Progenitor cell of endocrine pancreas (in vitro differentiated cells): Measurements from ENCODE around the gene ASIC1. TPM values are rescaled to one million over a fixed set of nuclear protein-coding genes. Genes with fewer than 3 reads are reported as not detected.

Experiments
- DNase-seq: peaks from one replicate; pipeline ENCODE4 v3.0.0; 2021; ENCODE audit warnings: low spot score; ENCODE audit not compliant: unreplicated experiment
- H3K27ac Mint-ChIP-seq: 2 replicates; pipeline ENCODE4 v1.8.0; 2021; ENCODE audit warnings: mild to moderate bottlenecking, moderate library complexity, mixed read lengths
- H3K27me3 Mint-ChIP-seq: 2 replicates; pipeline ENCODE4 v1.8.0; 2021; ENCODE audit warnings: mixed read lengths
- H3K36me3 Mint-ChIP-seq: 2 replicates; pipeline ENCODE4 v1.8.0; 2022; ENCODE audit warnings: mixed read lengths; ENCODE audit not compliant: insufficient read depth
- H3K4me1 Mint-ChIP-seq: 2 replicates; pipeline ENCODE4 v1.8.0; 2021; ENCODE audit warnings: low read depth, mixed read lengths
- H3K4me3 Mint-ChIP-seq: 2 replicates; pipeline ENCODE4 v1.8.0; 2021; ENCODE audit warnings: low read depth, mild to moderate bottlenecking, moderate library complexity, mixed read lengths
- H3K9me3 Mint-ChIP-seq: 2 replicates; pipeline ENCODE4 v1.8.0; 2021; ENCODE audit warnings: low read depth, mixed read lengths
- total RNA-seq: library from RNA; stranded (reverse); gene quantifications from 2 replicates; pipeline ENCODE4 v1.2.1, GENCODE V29; 2021
- TF ChIP-seq, protein P1 (sequence below): fragments of 200-600 bp; sonication (generic); IDR thresholded peaks from one replicate; pipeline ENCODE4 v1.5.0; 2021; ENCODE audit warnings: antibody characterized with exemption, mild to moderate bottlenecking; ENCODE audit not compliant: unreplicated experiment

Gene ASIC1
- total RNA-seq, 1 donor from 2014 or later = 5.2 TPM

DNA sequence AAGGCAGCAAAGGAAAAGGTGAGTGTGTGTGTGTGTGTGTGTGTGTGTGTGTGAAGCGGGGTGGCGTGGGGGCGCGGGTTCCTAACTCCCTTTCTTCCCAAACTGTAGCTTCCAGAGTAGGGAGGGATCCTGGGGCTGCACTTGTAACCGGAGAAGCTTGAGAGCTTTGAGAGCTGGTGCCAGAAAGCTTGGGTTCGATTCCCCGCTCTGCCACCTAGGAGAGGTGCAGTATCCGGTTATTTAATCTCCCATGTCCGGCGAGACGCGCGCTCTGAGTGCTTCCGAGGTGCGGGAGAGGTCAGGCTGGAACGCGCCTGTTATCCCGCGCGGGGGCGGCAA, 24.9 kb upstream of the ASIC1 start:
- Mint-ChIP-seq H3K36me3 (no peaks in the 10 kb centered on the region), H3K4me3 (no peak overlapping the region), H3K4me1 (no peaks in the 10 kb centered on the region), H3K9me3 (no peaks in the 10 kb centered on the region), H3K27me3 (peaks cover 27% of the 10 kb centered on the region), H3K27ac (no peak overlapping the region)
- TF ChIP-seq, protein P1, sequence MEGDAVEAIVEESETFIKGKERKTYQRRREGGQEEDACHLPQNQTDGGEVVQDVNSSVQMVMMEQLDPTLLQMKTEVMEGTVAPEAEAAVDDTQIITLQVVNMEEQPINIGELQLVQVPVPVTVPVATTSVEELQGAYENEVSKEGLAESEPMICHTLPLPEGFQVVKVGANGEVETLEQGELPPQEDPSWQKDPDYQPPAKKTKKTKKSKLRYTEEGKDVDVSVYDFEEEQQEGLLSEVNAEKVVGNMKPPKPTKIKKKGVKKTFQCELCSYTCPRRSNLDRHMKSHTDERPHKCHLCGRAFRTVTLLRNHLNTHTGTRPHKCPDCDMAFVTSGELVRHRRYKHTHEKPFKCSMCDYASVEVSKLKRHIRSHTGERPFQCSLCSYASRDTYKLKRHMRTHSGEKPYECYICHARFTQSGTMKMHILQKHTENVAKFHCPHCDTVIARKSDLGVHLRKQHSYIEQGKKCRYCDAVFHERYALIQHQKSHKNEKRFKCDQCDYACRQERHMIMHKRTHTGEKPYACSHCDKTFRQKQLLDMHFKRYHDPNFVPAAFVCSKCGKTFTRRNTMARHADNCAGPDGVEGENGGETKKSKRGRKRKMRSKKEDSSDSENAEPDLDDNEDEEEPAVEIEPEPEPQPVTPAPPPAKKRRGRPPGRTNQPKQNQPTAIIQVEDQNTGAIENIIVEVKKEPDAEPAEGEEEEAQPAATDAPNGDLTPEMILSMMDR = no peak
- no peak for DNase-seq

GRCh38 chr12:50032854-50033581, 24.4 kb upstream of the ASIC1 start:
- no peak overlapping the region for H3K4me3 Mint-ChIP-seq
- no peaks in the 10 kb centered on the region for H3K4me1 Mint-ChIP-seq
- TF ChIP-seq, protein P1 = no peak
- no peaks in the 10 kb centered on the region for H3K36me3 Mint-ChIP-seq
- H3K27me3 Mint-ChIP-seq = peaks cover 27% of the 10 kb centered on the region
- no peak for DNase-seq
- no peaks in the 10 kb centered on the region for H3K9me3 Mint-ChIP-seq
- H3K27ac Mint-ChIP-seq = peak overlapping the region; percentile 29

GRCh38 chr12:50038336-50038735, 19.1 kb upstream of the ASIC1 start:
- Mint-ChIP-seq H3K4me1 (no peaks in the 10 kb centered on the region), H3K4me3 (no peak overlapping the region), H3K27ac (no peak overlapping the region), H3K27me3 (peaks cover 39% of the 10 kb centered on the region), H3K36me3 (no peaks in the 10 kb centered on the region), H3K9me3 (no peaks in the 10 kb centered on the region)
- DNase-seq = no peak
- TF ChIP-seq, protein P1 = no peak

- peak; percentile 88 for DNase-seq
- Mint-ChIP-seq H3K27ac (peak overlapping the region; percentile 76), H3K36me3 (no peaks in the 10 kb centered on the region), H3K4me1 (no peaks in the 10 kb centered on the region), H3K4me3 (no peak overlapping the region), H3K27me3 (peaks cover 33% of the 10 kb centered on the region), H3K9me3 (no peaks in the 10 kb centered on the region)
- TF ChIP-seq, protein P1 = peak; percentile 95
Measured at GRCh38 chr12:50039151-50039835, 18.1 kb upstream of the ASIC1 start.

- Mint-ChIP-seq H3K27me3 (peaks cover 31% of the 10 kb centered on the region), H3K9me3 (no peaks in the 10 kb centered on the region), H3K36me3 (no peaks in the 10 kb centered on the region), H3K4me3 (no peak overlapping the region), H3K27ac (no peak overlapping the region), H3K4me1 (no peaks in the 10 kb centered on the region)
- no peak for DNase-seq
- TF ChIP-seq, protein P1 = no peak
Measured at GRCh38 chr12:50040657-50041056, 16.7 kb upstream of the ASIC1 start.
